Stimulated activated memory B cell treated with anti-CD40 and anti-IgM and Interleukin-4, amounts not matched to agents 10 μg/mL and 1 μg/mL and 100 μg/mL, for 72 hours (primary cell): Measurements from ENCODE around the gene DVL1.

Experiments used
- ATAC-seq: fragments of 150-1000 bp; cut with Tn5 transposase; 2 replicates; pipeline ENCODE4 v1.10.0; 2021
- H3K27ac Mint-ChIP-seq: one replicate; pipeline ENCODE4 v1.8.0; 2022; ENCODE audit warnings: mild to moderate bottlenecking, mixed read lengths
- H3K27me3 Mint-ChIP-seq: one replicate; pipeline ENCODE4 v1.8.0; 2022; ENCODE audit warnings: mixed read lengths
- H3K36me3 Mint-ChIP-seq: one replicate; pipeline ENCODE4 v1.8.0; 2022; ENCODE audit warnings: mixed read lengths
- H3K4me1 Mint-ChIP-seq: one replicate; pipeline ENCODE4 v1.8.0; 2022; ENCODE audit warnings: mixed read lengths
- H3K4me3 Mint-ChIP-seq: one replicate; pipeline ENCODE4 v1.8.0; 2022; ENCODE audit warnings: mild to moderate bottlenecking, moderate library complexity, mixed read lengths
- H3K9me3 Mint-ChIP-seq: one replicate; pipeline ENCODE4 v1.8.0; 2022; ENCODE audit warnings: mixed read lengths

Gene DVL1

DNA sequence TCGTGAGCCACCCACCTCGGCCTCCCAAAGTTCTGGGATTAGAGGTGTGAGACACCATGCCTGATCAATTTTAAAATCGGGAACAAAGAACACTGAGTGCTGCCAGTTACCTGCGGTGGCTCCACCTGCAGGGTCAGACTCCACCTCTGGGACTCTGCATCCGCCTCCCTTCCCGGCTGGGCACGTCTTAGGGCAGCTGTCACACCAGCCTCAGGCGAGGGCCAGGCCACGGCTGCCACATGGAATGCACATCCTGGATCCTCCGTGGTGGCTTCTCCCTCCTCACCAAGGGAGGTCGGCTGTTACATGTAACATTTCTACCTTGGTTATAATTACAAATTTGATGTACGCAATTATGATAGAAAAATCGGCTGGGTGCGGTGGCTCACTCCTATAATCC lies 15.0 kb upstream of the DVL1 start:
- Mint-ChIP-seq H3K4me1 (peaks cover 7% of the 10 kb centered on the region), H3K9me3 (no peaks in the 10 kb centered on the region), H3K27me3 (peaks cover 17% of the 10 kb centered on the region), H3K27ac (no peak overlapping the region), H3K36me3 (no peaks in the 10 kb centered on the region), H3K4me3 (no peak overlapping the region)
- ATAC-seq, result no peak

DNA sequence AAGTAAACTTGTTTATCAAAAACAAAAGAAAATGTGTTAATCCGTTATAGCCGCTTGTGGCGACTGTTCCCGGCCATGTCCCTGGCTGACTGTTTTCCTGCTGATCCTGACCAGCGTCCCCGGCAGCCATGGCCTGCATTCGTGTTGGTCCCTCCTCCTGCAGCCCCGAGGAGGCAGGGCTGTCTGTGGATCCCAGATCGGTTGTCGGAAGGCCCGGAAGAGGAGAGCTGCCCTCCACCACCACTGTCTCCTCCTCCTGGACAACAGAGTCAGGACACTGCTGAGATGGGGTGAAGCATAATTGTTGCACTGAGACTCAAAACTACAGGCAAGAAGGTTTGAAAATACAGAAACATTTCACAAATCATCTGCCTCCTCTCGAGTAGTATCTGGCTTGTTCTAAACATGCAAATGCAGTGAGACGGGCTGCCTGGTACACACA lies 12.8 kb upstream of the DVL1 start:
- H3K9me3 Mint-ChIP-seq, result no peaks in the 10 kb centered on the region
- peaks cover 30% of the 10 kb centered on the region for H3K4me1 Mint-ChIP-seq
- no peak for ATAC-seq
- no peak overlapping the region for H3K4me3 Mint-ChIP-seq
- no peak overlapping the region for H3K27ac Mint-ChIP-seq
- peaks cover 40% of the 10 kb centered on the region for H3K27me3 Mint-ChIP-seq
- H3K36me3 Mint-ChIP-seq, result no peaks in the 10 kb centered on the region

DNA sequence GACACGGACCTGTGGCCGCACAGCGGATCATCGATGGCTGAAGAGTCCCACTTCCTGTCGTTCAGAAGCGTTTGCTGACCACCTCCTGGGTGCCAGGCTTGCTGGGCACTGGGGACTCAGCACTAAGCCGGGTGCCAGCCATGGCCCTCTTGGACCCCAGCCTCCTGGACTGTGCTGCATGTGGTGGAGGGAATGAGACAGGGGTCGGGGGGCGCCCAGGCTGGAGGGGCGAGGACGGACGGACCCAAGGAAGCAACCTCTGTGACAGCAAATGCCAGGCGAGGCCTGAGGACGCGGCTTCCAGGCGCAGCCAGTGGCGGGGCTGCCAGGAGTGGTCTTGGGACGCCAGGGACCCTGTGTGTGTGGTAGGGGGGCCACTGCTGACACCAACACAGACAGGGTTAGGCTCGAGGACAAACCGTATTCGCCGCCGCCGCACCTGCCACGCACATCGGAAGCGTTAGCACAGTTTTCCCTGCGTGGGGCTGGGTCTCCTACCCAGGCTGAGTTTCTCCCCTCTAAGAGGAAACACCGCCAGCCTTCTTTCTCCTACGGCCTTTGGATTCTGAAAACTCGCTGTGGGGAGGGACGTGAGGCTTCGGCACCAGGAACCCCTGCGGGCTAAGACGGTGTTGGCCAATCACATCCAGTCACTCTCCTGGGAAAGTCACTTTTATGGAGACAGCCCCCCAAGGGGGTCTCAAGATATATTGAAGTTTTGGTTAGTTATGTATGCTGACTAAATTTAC lies 12.2 kb upstream of the DVL1 start:
- Mint-ChIP-seq H3K4me1 (peaks cover 31% of the 10 kb centered on the region), H3K9me3 (no peaks in the 10 kb centered on the region), H3K36me3 (no peaks in the 10 kb centered on the region), H3K27me3 (peaks cover 43% of the 10 kb centered on the region), H3K4me3 (no peak overlapping the region), H3K27ac (no peak overlapping the region)
- no peak for ATAC-seq

DNA sequence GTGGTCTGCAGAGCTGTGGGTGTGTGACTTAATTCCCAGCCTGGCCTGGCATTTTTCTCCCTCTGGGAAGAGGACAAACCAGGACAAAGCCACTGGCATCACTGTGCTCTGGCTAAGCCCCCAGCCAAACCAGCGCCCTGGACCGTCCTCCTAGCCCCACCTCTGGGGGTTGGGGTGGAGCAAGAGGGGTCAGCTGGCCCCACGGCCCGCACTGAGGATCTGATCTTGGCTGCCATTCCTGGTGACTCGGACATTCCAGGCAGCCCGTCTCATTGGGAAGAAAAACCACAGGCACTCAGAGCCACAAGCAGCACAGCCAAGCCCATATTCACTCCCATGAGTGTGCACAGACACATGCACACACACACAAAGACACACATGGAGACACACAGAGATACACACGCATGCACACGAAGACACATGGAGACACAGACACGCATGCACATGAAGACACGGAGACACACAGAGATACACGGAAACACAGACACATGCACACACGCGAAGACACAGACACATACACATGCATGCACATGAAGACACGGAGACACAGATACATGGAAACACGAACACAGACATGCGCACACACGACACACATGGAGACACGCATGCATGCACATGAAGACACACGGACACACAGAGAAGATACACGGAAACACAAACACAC lies 11.4 kb upstream of the DVL1 start:
- no peak overlapping the region for H3K27ac Mint-ChIP-seq
- H3K4me3 Mint-ChIP-seq, result no peak overlapping the region
- H3K9me3 Mint-ChIP-seq, result no peaks in the 10 kb centered on the region
- no peak for ATAC-seq
- H3K27me3 Mint-ChIP-seq, result peaks cover 43% of the 10 kb centered on the region
- no peaks in the 10 kb centered on the region for H3K36me3 Mint-ChIP-seq
- peaks cover 31% of the 10 kb centered on the region for H3K4me1 Mint-ChIP-seq

DNA sequence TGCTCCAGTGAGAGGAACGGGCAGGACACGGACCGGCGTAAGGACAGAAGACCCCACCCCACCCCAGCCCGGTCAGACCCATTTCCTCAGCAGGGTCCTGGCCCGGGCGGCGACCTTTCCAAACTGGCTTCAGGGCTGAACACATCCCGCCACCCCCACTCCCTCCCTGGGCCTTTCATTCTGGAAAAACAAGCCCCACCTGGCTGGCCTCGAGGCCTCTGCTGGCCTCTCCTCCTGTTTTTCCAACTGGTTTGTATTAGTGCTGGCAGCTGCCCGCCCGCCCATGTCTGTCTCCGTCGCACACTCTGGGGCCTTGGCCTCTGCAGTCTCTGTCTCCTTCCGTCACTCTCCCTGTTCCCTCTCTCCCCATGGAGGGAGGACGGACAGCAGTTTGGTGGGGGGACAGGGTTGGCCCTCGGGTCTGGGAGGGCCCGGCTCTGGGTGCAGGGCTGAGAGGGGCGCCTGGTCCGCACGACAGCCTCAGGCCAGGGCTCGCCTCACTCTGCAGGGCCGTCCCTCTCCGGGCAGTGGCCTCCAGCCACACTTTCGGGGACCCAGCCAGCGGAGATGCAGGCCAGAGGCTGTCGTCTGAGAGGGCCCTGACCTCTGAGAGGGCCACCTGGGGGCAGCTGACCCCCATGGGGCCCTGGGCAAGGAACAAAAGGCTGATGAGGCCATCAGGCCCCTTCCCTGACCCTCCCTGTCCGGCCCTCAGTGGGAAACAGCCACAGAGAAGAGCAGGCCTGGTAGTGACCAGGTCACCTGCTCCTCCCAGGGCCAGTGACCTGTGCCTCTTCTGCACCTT lies 10.6 kb upstream of the DVL1 start:
- Mint-ChIP-seq H3K4me3 (no peak overlapping the region), H3K36me3 (no peaks in the 10 kb centered on the region), H3K9me3 (no peaks in the 10 kb centered on the region), H3K4me1 (peaks cover 32% of the 10 kb centered on the region), H3K27me3 (peaks cover 46% of the 10 kb centered on the region), H3K27ac (no peak overlapping the region)
- no peak for ATAC-seq

DNA sequence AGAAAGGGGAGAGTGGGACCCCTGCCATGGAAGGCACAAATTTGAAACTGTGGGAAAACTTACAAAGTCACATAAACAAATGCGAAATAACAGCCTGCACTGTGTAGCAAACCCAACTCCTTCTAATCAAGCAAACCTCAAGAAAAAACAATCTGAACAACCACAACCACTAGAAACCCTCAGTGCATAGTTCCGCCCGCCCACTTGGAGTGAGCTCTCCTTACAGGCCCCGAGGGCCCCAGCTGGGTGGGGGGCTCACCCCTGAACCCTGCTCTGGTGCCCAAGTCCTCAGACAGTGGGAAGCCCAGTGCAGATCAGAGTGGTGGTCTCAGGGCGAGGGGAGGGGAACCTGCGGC lies 10.1 kb upstream of the DVL1 start:
- Mint-ChIP-seq H3K27me3 (peaks cover 52% of the 10 kb centered on the region), H3K36me3 (no peaks in the 10 kb centered on the region), H3K9me3 (no peaks in the 10 kb centered on the region), H3K4me3 (no peak overlapping the region), H3K4me1 (peaks cover 38% of the 10 kb centered on the region), H3K27ac (no peak overlapping the region)
- ATAC-seq, result peak; percentile 1

DNA sequence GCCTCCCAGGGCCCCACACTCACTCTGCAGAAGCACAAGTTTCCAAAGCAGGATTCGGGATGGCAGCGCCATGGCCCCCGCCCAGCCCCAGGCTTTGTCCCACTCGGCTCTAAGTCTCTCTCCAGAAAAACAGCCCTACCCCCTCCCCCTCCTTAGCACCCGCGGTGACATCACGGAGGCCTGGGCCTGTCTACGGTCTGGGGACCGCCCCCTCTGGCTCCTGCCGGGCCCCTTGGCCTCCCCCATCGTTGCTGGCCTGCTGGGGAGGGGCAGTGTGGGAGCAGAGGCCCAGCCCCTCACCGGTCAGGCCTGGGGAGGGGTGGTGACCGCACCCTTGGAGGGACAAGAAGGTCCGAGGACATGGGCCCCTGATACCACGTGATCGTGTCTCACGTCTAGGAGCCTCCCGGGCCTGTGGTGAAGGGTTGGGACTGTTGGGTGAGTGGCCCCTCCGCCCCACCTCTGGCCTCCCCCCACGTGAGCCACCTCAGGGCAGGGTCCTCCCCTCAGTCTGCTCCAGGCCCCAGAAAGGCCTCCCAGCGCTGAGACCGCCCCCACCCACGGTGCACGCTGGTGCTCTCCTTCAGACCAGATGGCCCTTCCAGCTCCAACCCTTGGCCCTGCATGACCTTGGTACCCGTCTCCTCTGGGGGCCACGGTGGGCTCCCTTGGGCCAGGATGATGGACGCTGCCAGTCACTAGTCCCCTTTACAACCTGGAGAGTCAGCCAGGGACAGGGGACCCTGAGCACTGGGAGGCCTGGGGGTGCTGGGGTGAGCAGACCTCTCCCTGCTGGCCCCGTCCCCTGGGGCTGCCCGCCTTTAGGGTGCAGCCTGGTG lies 9.4 kb upstream of the DVL1 start, which contains the start of gene MXRA8:
Gene MXRA8, minus strand, starts transcription at position 123 of the 839 bp plus-strand sequence. Its CDS starts 51 bp downstream, at position 72.
- no peak within 1 kb of the TSS for H3K4me3 Mint-ChIP-seq
- H3K27ac Mint-ChIP-seq, result no peak within 1 kb of the TSS
- peaks cover 58% of the 10 kb centered on the region for H3K27me3 Mint-ChIP-seq
- no peak for ATAC-seq
- no peaks in the 10 kb centered on the region for H3K9me3 Mint-ChIP-seq
- peaks cover 44% of the 10 kb centered on the region for H3K4me1 Mint-ChIP-seq
- H3K36me3 Mint-ChIP-seq, result no peaks in the 10 kb centered on the region

DNA sequence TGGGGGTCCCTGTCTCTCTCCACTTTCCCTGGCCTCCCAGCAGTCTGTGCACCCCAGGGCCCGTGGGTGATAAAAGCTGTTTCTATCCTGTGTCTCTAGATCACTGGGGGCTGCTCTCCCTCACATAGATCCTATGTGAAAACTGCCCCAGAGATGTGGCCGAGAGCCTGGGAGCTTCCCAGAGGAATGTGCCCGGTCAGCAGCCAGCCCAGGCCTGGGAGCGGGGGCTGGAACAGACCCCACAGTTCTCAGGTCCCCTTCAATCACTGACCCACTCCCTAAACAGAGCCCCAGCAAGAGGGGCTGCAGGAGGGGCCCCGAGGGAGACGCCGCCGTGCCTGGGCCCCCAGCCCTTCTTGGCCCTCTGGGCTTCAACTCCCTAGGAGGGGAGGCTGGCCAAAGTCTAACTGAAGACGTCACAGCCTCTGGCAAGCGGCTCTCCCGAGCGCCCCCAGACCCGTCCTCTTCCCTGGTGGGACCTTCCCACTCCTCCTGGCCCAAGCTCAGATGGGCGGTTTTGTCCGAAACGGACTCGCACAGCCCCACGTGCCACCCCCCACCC lies 8.7 kb upstream of the DVL1 start:
- peaks cover 51% of the 10 kb centered on the region for H3K4me1 Mint-ChIP-seq
- H3K27ac Mint-ChIP-seq, result no peak overlapping the region
- H3K27me3 Mint-ChIP-seq, result peaks cover 65% of the 10 kb centered on the region
- no peaks in the 10 kb centered on the region for H3K9me3 Mint-ChIP-seq
- H3K36me3 Mint-ChIP-seq, result no peaks in the 10 kb centered on the region
- no peak for ATAC-seq
- H3K4me3 Mint-ChIP-seq, result no peak overlapping the region

DNA sequence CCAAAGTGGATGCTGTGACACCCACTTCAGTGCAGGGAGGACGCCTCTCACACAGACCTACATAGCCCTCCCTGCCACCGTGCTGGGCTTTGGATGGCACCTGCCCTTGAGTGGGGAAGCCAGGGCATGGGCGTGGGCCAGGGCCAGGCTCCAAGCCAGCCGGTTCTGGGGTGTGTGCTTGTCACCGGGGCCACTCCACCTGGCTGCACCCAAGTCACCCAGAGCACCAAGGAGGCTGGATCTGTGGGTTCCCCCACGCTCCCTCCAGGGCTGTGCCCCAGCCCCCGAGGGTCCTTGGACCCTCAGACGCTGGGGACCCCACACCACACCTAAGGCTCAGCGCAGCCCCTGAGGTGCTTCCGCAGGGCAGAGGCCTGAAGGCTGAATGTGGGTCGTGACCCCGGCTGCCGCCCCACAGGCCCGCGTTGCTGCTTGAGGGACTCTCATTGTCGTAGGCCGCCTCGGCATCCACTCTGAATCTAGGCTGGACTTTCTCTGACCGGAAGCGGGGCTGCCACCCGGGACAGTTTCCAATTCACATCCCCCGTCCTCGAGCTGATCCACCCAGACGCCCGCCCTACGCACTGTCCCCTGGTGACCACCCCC lies 7.7 kb upstream of the DVL1 start:
- Mint-ChIP-seq H3K36me3 (no peaks in the 10 kb centered on the region), H3K9me3 (no peaks in the 10 kb centered on the region), H3K27ac (no peak overlapping the region), H3K27me3 (peaks cover 76% of the 10 kb centered on the region), H3K4me3 (no peak overlapping the region), H3K4me1 (peaks cover 62% of the 10 kb centered on the region)
- ATAC-seq, result no peak

DNA sequence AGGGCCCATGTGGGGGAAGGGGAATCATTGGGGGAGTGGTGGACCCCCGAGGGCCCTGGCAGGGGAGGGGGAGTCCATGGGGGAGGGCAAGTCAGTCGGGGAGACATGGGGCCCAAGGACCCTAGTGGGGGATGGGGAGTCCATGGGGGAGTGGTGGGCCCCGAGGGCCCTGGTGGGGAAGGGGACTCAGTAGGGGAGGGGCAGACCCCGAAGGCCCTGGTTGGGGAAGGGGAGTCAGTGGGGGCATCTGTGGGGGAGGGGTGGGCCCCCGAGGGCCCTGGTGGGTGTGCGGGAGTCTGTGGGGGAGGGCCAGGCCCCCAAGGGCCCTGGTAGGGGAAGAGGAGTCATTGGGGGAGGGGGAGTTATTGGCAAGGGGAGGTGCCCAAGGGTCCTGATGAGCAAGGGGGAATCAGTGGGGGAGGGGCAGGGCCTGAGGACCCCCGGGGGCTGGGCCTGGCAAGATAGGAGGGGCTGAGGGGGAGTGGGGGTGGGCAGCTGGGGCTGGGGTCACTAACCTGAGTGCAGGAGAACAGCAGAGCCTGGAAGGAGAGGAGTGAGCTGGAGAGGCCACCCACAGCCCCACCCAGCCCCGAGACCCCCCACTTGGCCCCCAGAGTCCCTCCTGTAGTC lies 7.1 kb upstream of the DVL1 start:
- ATAC-seq, result peak; percentile 20
- Mint-ChIP-seq H3K4me3 (no peak overlapping the region), H3K9me3 (no peaks in the 10 kb centered on the region), H3K27ac (no peak overlapping the region), H3K27me3 (peaks cover 76% of the 10 kb centered on the region), H3K36me3 (no peaks in the 10 kb centered on the region), H3K4me1 (peaks cover 62% of the 10 kb centered on the region)

DNA sequence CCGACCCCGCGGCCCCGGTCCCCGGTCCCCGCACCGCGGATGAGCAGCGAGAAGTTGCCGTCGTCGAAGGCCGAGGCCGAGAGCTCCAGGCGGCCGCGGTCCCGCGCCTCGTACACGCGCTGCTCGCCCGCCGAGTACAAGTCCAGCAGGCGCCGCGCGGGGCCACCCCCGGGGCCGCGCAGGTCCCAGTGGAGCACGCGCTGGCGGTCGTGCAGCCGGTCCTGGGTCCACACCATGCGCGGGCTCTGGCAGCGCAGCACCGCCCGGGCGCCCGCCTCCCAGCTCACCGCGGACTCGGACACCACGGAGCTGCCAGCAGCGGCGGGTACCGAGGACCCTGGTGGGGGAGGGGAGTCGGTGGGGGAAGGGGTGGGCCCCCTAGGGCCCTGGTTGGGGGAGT lies 6.2 kb upstream of the DVL1 start:
- Mint-ChIP-seq H3K27me3 (peaks cover 67% of the 10 kb centered on the region), H3K27ac (no peak overlapping the region), H3K9me3 (no peaks in the 10 kb centered on the region), H3K4me3 (no peak overlapping the region), H3K36me3 (no peaks in the 10 kb centered on the region), H3K4me1 (peaks cover 62% of the 10 kb centered on the region)
- ATAC-seq, result peak; percentile 4

DNA sequence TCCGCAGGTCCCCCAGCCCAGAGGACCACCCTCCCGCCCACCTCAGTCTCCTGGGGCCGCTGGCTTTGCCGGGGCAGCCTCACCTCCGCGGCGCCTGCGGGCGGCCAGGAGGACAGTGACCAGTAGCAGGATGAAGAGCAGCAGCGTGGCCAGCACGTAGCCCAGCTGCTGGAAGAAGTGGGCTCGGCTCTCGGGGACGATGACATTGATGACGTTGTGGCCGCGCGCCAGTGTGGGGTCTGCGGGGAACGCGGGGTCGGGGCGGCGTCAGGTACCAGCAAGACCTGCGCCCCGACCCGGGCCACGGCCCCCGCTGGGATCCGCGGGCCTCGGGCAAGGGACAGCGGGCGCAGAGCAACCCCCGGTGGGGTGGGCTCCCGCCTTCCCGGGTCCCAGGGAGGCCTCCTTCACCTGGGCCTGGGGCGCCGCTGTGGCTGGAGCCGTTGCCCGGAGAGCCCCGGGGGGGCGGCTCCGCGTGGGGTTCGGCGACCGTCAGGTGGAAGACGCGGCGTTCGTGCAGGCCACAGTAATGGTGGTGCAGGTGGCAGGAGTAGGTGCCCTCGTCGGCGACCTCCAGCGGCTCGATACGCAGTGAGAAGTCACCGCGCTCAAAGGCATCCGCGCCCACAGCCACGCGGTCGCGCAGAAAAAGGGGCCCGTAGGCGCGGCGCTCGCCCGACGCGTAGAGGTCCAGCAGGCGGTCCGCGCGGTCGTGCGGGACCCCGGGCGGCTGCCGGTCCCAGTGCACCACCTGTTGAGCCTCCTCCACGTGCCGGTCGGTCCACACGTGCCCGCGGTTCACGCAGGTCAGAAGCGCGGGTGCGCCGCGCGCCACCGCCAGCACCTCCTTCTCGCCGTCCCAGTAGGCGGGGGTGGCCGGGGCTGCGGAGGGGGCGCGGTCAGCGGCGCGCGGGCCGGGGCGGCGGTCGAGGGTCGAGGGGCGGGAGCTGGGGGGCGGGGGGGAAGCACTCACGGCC lies 5.3 kb upstream of the DVL1 start:
- no peaks in the 10 kb centered on the region for H3K9me3 Mint-ChIP-seq
- peak overlapping the region; percentile 32 for H3K27ac Mint-ChIP-seq
- H3K27me3 Mint-ChIP-seq, result peaks cover 63% of the 10 kb centered on the region
- H3K4me1 Mint-ChIP-seq, result peaks cover 57% of the 10 kb centered on the region
- peak overlapping the region; percentile 43 for H3K4me3 Mint-ChIP-seq
- ATAC-seq, result no peak
- H3K36me3 Mint-ChIP-seq, result no peaks in the 10 kb centered on the region
